NCI-H526 treated with DMSO at 0.1 percent for 48 hours (cell line): ENCODE data around the gene SIT1.

Experiments
- DNase-seq: peaks from one replicate; lab custom pipeline; 2025; lab: John Stamatoyannopoulos, UW

SIT1 gene

DNA sequence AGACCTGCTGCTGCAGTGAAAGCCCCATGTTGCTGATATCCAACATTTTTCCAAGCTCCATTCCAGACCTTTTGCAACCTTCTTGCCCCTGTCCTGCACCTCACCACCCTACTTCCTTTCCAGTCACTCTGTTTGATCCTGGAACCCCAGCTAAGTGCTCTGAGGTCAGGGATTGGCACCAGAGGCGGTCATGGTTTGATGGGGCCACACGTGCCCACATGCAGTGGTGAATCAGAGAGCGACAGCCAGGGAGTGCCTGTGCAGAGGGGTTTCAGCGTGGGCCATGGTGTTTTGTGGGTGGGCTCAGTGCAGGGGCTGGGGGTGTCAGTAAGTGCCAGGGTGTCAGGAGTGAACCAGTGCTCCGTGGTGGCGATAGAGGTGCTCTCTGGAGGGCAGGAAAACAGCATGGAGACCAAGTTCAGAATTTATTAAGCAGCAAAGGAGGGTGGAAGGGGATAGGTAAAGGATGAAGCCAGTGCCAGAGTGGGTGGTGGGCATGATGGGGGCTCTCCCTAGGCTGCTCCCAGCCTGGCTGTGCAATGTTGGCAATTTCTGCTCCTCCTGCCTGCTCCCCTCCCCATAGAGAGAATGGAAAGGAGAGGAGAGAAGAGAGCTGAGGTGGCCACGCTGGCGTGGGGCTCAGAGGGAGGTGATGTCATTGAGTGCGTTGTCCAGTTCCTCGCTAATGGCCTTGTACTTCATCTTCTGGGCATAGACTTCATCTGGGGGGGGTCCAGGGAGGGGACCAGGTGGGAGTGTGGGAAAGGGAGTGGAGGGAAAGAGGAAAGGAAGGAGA, 32.0 kb upstream of the SIT1 start:
- no peak for DNase-seq

DNA sequence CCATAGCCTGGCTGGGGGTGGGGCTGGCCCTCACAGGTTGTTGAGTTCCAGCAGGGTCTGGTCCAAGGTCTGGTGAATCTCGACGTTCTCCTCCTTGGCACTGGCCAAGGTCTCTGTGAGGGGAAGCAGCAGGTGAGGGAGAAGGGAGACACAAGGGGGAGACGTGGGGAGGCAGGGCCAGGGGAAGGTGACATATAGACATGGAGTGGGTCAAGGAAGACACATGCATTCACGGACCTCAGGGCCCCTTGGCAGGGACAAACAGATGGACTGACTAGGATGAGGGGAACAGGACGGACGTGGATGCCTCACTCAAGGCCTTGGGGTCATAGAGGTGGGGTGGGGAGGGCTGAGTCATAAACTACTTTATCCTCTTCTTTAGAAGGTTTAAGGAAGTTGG, 31.3 kb upstream of the SIT1 start:
- no peak for DNase-seq

- DNase-seq, result no peak
These were observed 30.7 kb upstream of the SIT1 start for GRCh38 chr9:35681341-35682002.

GRCh38 chr9:35680331-35681105, 29.8 kb upstream of the SIT1 start:
- DNase-seq, result peak; percentile 97

DNA sequence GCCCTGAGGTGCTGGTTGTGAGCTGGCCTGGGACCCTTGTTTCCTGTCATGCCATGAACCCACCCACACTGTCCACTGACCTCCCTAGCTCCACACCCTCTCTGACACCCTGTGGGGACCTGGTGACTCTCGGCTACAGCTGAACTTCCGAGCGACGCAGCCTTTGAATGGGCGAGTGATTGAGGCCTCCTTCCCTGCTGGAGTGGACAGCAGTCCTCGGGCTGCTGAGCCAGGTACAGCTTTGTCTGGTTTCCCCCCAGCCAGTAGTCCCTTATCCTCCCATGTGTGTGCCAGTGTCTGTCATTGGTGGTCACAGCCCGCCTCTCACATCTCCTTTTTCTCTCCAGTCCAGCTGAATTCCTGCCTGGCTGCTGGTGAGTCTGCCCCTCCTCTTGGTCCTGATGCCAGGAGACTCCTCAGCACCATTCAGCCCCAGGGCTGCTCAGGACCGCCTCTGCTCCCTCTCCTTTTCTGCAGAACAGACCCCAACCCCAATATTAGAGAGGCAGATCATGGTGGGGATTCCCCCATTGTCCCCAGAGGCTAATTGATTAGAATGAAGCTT, 29.1 kb upstream of the SIT1 start:
- DNase-seq, result no peak

DNA sequence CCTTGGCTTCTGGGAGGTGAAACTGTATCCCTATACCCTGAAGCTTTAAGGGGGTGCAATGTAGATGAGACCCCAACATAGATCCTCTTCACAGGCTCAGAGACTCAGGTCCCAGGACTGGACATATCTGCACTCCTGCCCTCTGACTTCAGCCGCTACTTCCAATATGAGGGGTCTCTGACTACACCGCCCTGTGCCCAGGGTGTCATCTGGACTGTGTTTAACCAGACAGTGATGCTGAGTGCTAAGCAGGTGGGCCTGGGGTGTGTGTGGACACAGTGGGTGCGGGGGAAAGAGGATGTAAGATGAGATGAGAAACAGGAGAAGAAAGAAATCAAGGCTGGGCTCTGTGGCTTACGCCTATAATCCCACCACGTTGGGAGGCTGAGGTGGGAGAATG, 28.4 kb upstream of the SIT1 start:
- no peak for DNase-seq

DNA sequence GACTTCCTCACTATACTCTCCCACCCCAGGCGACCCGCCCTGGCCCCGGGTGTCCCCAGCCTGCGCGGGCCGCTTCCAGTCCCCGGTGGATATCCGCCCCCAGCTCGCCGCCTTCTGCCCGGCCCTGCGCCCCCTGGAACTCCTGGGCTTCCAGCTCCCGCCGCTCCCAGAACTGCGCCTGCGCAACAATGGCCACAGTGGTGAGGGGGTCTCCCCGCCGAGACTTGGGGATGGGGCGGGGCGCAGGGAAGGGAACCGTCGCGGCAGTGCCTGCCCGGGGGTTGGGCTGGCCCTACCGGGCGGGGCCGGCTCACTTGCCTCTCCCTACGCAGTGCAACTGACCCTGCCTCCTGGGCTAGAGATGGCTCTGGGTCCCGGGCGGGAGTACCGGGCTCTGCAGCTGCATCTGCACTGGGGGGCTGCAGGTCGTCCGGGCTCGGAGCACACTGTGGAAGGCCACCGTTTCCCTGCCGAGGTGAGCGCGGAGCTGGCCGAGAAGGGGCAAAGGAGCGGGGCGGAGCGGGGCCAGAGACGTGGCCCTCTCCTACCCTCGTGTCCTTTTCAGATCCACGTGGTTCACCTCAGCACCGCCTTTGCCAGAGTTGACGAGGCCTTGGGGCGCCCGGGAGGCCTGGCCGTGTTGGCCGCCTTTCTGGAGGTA, 25.1 kb upstream of the SIT1 start:
- no peak for DNase-seq

DNA sequence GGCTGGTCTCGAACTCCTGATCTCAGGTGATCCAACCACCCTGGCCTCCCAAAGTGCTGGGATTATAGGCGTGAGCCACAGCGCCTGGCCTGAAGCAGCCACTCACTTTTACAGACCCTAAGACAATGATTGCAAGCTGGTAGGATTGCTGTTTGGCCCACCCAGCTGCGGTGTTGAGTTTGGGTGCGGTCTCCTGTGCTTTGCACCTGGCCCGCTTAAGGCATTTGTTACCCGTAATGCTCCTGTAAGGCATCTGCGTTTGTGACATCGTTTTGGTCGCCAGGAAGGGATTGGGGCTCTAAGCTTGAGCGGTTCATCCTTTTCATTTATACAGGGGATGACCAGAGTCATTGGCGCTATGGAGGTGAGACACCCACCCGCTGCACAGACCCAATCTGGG, 24.5 kb upstream of the SIT1 start:
- DNase-seq, result no peak

DNA sequence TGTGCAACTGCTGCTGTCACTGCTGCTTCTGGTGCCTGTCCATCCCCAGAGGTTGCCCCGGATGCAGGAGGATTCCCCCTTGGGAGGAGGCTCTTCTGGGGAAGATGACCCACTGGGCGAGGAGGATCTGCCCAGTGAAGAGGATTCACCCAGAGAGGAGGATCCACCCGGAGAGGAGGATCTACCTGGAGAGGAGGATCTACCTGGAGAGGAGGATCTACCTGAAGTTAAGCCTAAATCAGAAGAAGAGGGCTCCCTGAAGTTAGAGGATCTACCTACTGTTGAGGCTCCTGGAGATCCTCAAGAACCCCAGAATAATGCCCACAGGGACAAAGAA, 23.3 kb upstream of the SIT1 start:
- no peak for DNase-seq

- DNase-seq, result no peak
These were observed 22.6 kb upstream of the SIT1 start, which contains the start of gene CA9 for GRCh38 chr9:35673132-35674024. CA9 (plus strand) TSS chr9:35673928; CDS start chr9:35673960, 32 bp downstream.

- no peak for DNase-seq
These were observed 18.8 kb upstream of the SIT1 start for GRCh38 chr9:35669331-35670145.

- DNase-seq, result no peak
These were observed 17.2 kb upstream of the SIT1 start for GRCh38 chr9:35667939-35668338.

GRCh38 chr9:35666549-35666948, 15.8 kb upstream of the SIT1 start:
- no peak for DNase-seq

DNA sequence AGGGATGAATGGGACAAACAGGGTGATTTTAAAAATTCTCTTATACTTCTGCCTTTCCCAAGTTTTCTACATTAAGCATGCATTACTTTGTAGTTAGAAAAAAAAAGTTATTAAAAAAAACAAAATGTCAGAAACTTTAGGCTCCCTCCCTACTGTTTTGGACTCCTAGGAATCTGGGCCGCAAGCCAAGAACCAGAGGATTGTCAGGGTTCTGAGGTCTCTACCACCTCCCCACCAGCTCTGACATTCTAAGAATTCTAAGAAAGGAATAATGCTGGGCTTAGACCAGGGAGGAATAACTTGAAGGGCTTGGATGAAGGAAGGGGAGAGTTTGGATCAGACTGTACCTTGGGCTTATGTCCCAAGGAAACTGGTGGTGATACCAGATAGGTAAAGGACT, 15.3 kb upstream of the SIT1 start:
- DNase-seq, result no peak

- no peak for DNase-seq
These were observed 14.7 kb upstream of the SIT1 start for GRCh38 chr9:35665471-35665818.

DNA sequence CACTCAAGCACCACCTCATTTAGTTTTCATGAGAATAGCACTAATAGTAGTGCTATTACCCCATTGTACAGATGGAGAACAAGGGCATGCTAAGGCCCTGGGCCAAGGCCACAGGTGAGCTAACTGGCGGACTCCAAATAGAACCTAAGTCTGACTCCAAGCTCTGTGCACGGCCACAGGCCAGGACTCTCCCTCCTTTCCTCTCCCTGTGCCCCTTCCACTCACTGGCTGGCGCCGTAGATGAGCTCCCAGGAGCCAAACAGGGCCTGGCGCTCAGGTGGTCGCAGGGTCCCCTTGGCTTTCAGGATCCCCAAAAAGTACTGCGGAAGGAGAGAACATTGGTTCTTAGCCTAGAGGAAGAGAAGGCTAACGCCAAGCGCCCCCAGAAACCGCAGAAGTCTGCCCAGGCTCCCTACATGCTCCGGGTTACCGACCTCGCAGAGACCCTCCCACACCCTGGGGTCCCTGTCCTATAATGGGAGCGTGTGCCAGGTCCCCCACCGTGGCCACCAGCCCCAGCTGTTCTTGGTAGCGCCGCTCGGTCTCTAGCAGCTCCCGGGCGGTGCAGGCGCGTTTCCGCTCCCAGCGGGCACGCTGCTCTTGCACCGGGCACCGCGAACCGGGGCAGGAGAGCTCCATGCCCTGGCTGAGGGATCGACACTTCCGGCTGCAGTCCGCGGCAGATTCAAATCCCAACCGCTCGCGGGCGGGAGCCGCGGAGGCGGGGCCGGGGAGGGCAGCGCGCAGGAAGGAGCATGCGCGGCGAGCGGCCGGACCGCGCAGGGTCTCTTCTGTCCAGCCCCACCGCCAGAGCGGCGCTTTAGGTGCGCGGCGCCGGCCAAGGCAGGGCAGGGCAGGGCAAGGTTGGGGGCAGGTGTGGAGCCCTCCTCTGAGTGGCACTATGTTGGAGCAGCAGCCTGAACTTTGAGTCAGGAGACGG, 14.1 kb upstream of the SIT1 start, which contains the start of gene ARHGEF39:
ARHGEF39 (minus strand) TSS at position 665 of the 940 bp plus-strand sequence; CDS start at position 639, 26 bp downstream.
- DNase-seq, result peak; percentile 75

- no peak for DNase-seq
These were observed 11.7 kb upstream of the SIT1 start for GRCh38 chr9:35662437-35662836.

DNA sequence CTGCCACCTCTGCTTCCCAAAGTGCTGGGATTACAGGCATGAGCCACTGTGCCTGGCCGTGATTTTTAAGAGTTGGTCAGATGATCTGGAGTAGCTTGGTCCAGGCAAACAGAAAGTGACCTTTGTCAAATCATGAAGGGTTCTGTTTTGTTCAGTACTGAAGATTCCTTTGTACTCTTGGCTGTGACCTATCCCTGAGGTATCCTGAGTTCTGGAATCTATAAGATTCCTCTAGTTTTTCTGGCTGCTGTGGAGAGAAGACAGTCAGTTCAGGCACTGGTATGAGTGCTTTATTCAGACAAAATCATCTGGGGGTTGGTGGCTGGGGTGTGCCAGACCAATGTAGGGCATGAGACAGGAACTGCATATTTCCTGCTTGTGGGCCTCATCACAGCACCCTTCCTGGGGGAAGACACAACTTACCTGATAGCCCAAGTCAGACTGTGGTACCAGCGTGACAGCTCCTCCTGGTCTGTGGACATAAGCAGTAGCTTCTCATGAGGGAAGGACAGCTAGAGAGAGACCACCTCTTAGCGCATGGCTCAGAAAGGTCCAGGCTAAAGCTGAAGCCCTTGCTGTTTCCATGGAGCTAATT, 11.1 kb upstream of the SIT1 start:
- no peak for DNase-seq
